ENCODE results near the gene SH3PXD2B.

SH3PXD2B gene

DNA sequence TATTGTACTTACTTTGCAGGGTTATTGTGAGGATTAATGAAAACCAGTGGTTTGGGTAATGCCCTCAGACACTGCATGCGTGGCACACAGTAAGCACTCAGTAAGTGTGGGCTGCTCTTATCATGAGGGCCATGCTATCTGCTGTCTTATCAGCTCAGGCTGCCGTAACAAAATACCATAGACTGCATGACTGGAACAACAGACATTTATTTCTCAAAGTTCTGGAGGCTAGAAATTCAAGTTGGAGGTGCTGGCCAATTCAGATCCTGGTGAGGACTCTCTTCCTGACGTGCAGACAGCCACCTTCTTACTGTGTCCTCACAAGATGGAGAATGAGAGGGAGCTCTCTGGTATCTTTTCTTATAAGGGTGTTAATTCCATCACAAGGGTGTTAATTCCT is 23.9 kb upstream of the SH3PXD2B start:
- TF ChIP-seq, protein P1, sequence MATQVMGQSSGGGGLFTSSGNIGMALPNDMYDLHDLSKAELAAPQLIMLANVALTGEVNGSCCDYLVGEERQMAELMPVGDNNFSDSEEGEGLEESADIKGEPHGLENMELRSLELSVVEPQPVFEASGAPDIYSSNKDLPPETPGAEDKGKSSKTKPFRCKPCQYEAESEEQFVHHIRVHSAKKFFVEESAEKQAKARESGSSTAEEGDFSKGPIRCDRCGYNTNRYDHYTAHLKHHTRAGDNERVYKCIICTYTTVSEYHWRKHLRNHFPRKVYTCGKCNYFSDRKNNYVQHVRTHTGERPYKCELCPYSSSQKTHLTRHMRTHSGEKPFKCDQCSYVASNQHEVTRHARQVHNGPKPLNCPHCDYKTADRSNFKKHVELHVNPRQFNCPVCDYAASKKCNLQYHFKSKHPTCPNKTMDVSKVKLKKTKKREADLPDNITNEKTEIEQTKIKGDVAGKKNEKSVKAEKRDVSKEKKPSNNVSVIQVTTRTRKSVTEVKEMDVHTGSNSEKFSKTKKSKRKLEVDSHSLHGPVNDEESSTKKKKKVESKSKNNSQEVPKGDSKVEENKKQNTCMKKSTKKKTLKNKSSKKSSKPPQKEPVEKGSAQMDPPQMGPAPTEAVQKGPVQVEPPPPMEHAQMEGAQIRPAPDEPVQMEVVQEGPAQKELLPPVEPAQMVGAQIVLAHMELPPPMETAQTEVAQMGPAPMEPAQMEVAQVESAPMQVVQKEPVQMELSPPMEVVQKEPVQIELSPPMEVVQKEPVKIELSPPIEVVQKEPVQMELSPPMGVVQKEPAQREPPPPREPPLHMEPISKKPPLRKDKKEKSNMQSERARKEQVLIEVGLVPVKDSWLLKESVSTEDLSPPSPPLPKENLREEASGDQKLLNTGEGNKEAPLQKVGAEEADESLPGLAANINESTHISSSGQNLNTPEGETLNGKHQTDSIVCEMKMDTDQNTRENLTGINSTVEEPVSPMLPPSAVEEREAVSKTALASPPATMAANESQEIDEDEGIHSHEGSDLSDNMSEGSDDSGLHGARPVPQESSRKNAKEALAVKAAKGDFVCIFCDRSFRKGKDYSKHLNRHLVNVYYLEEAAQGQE (IDR thresholded peaks at IDR 0.05; ENCODE audit: insufficient replicate concordance, low read depth) = no peak
- H3K27me3 ChIP-seq (ENCODE audit: insufficient read depth, poor library complexity, severe bottlenecking) = peaks cover 3% of the 10 kb centered on the region
- H3K27ac ChIP-seq (replicated peaks) = no peak overlapping the region
- no peak overlapping the region for H3K4me3 ChIP-seq (replicated peaks; ENCODE audit: insufficient read depth, low read length)
- no peak for DNase-seq (ENCODE audit: low read depth in 1 of 2, low spot score in 1 of 2)

DNA sequence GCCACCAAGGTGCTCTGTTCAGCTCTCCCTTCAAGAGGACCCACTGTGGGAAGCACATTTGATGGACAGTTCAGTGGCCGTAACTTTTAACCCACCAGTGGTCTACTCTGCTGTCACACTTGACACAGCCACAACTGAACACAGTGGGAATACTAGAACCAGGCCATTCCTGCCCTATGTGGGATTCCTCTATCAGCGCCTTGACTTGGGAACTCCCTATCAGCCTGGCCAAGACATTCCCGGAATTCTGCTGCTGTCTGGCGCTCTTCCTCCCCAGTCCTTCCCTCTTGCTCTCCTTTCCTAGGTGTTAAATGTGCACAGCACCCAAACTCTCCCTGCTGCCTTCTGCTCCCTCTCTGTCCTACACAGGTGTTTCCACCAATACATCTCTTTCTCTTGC is 23.1 kb upstream of the SH3PXD2B start:
- DNase-seq (ENCODE audit: low read depth in 1 of 2, low spot score in 1 of 2) = no peak
- Histone ChIP-seq H3K4me3 (replicated peaks; ENCODE audit: insufficient read depth, low read length) (no peak overlapping the region), H3K27me3 (ENCODE audit: insufficient read depth, poor library complexity, severe bottlenecking) (peaks cover 3% of the 10 kb centered on the region), H3K27ac (replicated peaks) (no peak overlapping the region)
- no peak for TF ChIP-seq SPI1 (IDR thresholded peaks at IDR 0.05; ENCODE audit: borderline replicate concordance, low read depth)
- no peak for TF ChIP-seq POLR2AphosphoS5 (IDR thresholded peaks at IDR 0.05; ENCODE audit: low read depth)
- TF ChIP-seq, protein P1 (IDR thresholded peaks at IDR 0.05; ENCODE audit: insufficient replicate concordance, low read depth) = no peak
- TF ChIP-seq, protein P2, sequence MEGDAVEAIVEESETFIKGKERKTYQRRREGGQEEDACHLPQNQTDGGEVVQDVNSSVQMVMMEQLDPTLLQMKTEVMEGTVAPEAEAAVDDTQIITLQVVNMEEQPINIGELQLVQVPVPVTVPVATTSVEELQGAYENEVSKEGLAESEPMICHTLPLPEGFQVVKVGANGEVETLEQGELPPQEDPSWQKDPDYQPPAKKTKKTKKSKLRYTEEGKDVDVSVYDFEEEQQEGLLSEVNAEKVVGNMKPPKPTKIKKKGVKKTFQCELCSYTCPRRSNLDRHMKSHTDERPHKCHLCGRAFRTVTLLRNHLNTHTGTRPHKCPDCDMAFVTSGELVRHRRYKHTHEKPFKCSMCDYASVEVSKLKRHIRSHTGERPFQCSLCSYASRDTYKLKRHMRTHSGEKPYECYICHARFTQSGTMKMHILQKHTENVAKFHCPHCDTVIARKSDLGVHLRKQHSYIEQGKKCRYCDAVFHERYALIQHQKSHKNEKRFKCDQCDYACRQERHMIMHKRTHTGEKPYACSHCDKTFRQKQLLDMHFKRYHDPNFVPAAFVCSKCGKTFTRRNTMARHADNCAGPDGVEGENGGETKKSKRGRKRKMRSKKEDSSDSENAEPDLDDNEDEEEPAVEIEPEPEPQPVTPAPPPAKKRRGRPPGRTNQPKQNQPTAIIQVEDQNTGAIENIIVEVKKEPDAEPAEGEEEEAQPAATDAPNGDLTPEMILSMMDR (IDR thresholded peaks at IDR 0.05; ENCODE audit: insufficient read depth, low read length) = no peak
- TF ChIP-seq GABPA (IDR thresholded peaks at IDR 0.05; ENCODE audit: low read depth) = no peak

DNA sequence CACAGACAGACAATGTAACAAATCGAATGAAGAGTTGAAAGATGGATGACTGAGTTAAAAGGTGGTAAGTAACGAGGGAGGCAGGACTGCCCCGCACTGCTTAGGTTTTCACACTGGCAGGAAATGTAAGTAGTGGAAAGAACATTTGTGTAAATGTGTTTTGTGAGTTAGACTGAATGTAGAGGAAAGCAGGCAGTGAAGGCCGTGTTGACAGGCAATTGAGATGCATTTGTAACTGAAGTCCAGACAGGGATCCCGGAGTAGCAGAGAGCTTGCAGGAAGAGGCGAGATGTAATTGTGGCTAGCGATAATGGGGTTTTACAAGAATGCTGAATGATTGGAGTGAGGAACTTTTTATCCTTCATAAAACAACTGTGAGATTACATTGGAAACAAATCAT is 20.0 kb upstream of the SH3PXD2B start:
- DNase-seq (ENCODE audit: low read depth in 1 of 2, low spot score in 1 of 2) = no peak
- H3K27ac ChIP-seq (replicated peaks) = no peak overlapping the region
- TF ChIP-seq SPI1 (IDR thresholded peaks at IDR 0.05; ENCODE audit: borderline replicate concordance, low read depth) (no peak), POLR2AphosphoS5 (IDR thresholded peaks at IDR 0.05; ENCODE audit: low read depth) (no peak), GABPA (IDR thresholded peaks at IDR 0.05; ENCODE audit: low read depth) (no peak)
- TF ChIP-seq, protein P2 (IDR thresholded peaks at IDR 0.05; ENCODE audit: insufficient read depth, low read length) = no peak
- TF ChIP-seq, protein P1 (IDR thresholded peaks at IDR 0.05; ENCODE audit: insufficient replicate concordance, low read depth) = no peak
- H3K27me3 ChIP-seq (ENCODE audit: insufficient read depth, poor library complexity, severe bottlenecking) = peaks cover 3% of the 10 kb centered on the region
- H3K4me3 ChIP-seq (replicated peaks; ENCODE audit: insufficient read depth, low read length) = no peak overlapping the region

DNA sequence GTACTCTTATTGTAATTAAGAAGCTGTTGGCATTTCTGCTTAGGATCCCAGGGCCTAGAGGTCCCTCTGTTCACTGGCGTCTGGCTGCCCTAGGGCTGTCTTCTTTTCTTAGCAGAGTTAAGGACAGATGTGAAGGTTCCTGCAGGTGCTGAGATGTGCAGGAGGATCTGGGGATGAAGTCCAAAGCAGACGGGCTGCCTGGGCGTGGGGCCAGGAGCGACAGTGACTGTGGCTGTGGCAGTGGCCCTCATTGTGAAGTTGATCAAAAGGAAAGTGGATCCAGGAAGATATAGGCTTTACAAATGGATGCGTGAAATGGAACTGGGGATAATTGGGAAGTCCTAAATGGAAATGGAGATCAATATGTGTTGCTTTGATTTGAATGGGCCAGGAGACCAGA is 19.1 kb upstream of the SH3PXD2B start:
- DNase-seq (ENCODE audit: low read depth in 1 of 2, low spot score in 1 of 2) = no peak
- H3K27me3 ChIP-seq (ENCODE audit: insufficient read depth, poor library complexity, severe bottlenecking) = peaks cover 3% of the 10 kb centered on the region
- no peak for TF ChIP-seq POLR2AphosphoS5 (IDR thresholded peaks at IDR 0.05; ENCODE audit: low read depth)
- TF ChIP-seq, protein P2 (IDR thresholded peaks at IDR 0.05; ENCODE audit: insufficient read depth, low read length) = no peak
- TF ChIP-seq GABPA (IDR thresholded peaks at IDR 0.05; ENCODE audit: low read depth) = no peak
- no peak for TF ChIP-seq SPI1 (IDR thresholded peaks at IDR 0.05; ENCODE audit: borderline replicate concordance, low read depth)
- TF ChIP-seq, protein P1 (IDR thresholded peaks at IDR 0.05; ENCODE audit: insufficient replicate concordance, low read depth) = no peak

More for the DNA sequence above, 19.1 kb upstream of the SH3PXD2B start:
- H3K27ac ChIP-seq (replicated peaks) = no peak overlapping the region
- no peak overlapping the region for H3K4me3 ChIP-seq (replicated peaks; ENCODE audit: insufficient read depth, low read length)
